PC-3 (cell line): ENCODE measurements around the gene MTCL1.

Experiments
- CTCF ChIP-seq: fragments of 300-600 bp; sonication (generic); conservative IDR thresholded peaks from 2 replicates; pipeline ENCODE4 v1.5.1; 2017; ENCODE audit warnings: antibody characterized with exemption, low read depth, mild to moderate bottlenecking, low read length
- EZH2 ChIP-seq: fragments of 300-600 bp; sonication (generic); IDR thresholded peaks from one replicate; pipeline ENCODE4 v1.6.1; 2017; ENCODE audit warnings: antibody characterized with exemption, mild to moderate bottlenecking, low read length; ENCODE audit not compliant: unreplicated experiment
- EZH2phosphoT487 ChIP-seq: fragments of 300-600 bp; sonication (generic); IDR thresholded peaks from 2 replicates; pipeline ENCODE4 v1.6.1; 2018; ENCODE audit warnings: mild to moderate bottlenecking, antibody characterized with exemption, low read length, borderline replicate concordance

GRCh38 chr18:8717011-8717770 is 11.8 kb downstream of the MTCL1 start:
- no peak for TF ChIP-seq CTCF
- TF ChIP-seq EZH2 = no peak
- no peak for TF ChIP-seq EZH2phosphoT487
